K562 (cell line): ENCODE data around the gene RBMY1D.
"Not testable (repeated sequence)": the region's sequence is repeated elsewhere in the genome, so short reads cannot be mapped to it uniquely, and the experiment has no call there.

ENCODE experiments used
- CHD2 ChIP-seq: IDR thresholded peaks from 2 replicates; pipeline ENCODE4 v1.6.1; 2011; ENCODE audit warnings: low read depth, low read length
- ZNF57 ChIP-seq: fragments of 450-650 bp; formaldehyde crosslinking; IDR thresholded peaks from 2 replicates; pipeline ENCODE4 v1.4.0; 2020; ENCODE audit warnings: mild to moderate bottlenecking, moderate library complexity
- TF ChIP-seq, protein P1 (sequence below), 3 experiments: IDR thresholded peaks in 2 of 3; conservative IDR thresholded peaks in 1 of 3; 2 replicates each; pipeline ENCODE4 v1.5.1; 2011 to 2012; ENCODE audit warnings: low read length in 3 of 3, mild to moderate bottlenecking in 3 of 3, control low read depth in 2 of 3, improper control_type of control experiment in 1 of 3, inconsistent platforms in 1 of 3, low read depth in 1 of 3, mixed read lengths in 1 of 3, moderate library complexity in 1 of 3; ENCODE audit not compliant: insufficient read depth in 2 of 3
- TF ChIP-seq, protein P2 (sequence below): sonication (generic); formaldehyde crosslinking; IDR thresholded peaks from 2 replicates; pipeline ENCODE4 v1.8.0; 2022; ENCODE audit warnings: mild to moderate bottlenecking, missing genetic modification reagents
- TF ChIP-seq, protein P3 (sequence below), 2 experiments: fragments of 450-650 bp in 1 of 2; sonication (generic) in 1 of 2; formaldehyde crosslinking in 1 of 2; IDR thresholded peaks in 1 of 2; conservative IDR thresholded peaks in 1 of 2; 2 replicates each; pipeline versions ENCODE4 v1.6.1 to v1.8.1; 2016 to 2023; ENCODE audit warnings: mild to moderate bottlenecking in 2 of 2, moderate library complexity in 2 of 2, inconsistent platforms in 1 of 2, missing genetic modification reagents in 1 of 2
- TF ChIP-seq, protein P4 (sequence below): fragments of 450-650 bp; formaldehyde crosslinking; IDR thresholded peaks from 2 replicates; pipeline ENCODE4 v1.4.0; 2020; ENCODE audit warnings: mild to moderate bottlenecking, moderate library complexity

DNA sequence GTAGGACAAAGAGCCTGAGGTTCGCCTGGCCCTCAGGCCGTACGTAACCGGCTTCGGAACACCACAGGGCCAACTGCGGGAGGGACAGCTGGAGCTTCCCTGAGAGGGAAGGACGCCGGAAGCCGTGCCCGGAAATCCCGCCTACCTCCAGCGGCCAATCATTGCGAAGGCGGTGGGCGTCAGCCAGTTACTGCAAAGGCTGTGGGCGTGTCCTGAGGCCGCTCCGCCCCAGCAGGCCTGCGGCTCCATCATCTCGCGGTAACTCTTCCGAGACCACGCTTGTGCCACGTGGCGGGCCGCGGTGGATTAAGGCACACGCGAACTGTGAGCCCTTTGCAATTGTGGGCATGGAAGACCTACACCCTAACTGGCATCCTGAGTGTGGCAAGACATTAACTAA lies 23.6 kb upstream of the RBMY1D start, which contains the start of gene RBMY1E:
- TF ChIP-seq, protein P1, sequence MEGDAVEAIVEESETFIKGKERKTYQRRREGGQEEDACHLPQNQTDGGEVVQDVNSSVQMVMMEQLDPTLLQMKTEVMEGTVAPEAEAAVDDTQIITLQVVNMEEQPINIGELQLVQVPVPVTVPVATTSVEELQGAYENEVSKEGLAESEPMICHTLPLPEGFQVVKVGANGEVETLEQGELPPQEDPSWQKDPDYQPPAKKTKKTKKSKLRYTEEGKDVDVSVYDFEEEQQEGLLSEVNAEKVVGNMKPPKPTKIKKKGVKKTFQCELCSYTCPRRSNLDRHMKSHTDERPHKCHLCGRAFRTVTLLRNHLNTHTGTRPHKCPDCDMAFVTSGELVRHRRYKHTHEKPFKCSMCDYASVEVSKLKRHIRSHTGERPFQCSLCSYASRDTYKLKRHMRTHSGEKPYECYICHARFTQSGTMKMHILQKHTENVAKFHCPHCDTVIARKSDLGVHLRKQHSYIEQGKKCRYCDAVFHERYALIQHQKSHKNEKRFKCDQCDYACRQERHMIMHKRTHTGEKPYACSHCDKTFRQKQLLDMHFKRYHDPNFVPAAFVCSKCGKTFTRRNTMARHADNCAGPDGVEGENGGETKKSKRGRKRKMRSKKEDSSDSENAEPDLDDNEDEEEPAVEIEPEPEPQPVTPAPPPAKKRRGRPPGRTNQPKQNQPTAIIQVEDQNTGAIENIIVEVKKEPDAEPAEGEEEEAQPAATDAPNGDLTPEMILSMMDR (IDR thresholded peaks at IDR 0.05 in 2 of 3, conservative IDR thresholded peaks at IDR 0.05 in 1 of 3; ENCODE audit: insufficient read depth in 2 of 3, low read depth in 1 of 3, low read length in 3 of 3): not testable (repeated sequence)
- TF ChIP-seq, protein P2, sequence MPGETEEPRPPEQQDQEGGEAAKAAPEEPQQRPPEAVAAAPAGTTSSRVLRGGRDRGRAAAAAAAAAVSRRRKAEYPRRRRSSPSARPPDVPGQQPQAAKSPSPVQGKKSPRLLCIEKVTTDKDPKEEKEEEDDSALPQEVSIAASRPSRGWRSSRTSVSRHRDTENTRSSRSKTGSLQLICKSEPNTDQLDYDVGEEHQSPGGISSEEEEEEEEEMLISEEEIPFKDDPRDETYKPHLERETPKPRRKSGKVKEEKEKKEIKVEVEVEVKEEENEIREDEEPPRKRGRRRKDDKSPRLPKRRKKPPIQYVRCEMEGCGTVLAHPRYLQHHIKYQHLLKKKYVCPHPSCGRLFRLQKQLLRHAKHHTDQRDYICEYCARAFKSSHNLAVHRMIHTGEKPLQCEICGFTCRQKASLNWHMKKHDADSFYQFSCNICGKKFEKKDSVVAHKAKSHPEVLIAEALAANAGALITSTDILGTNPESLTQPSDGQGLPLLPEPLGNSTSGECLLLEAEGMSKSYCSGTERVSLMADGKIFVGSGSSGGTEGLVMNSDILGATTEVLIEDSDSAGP: not testable (repeated sequence)
- not testable (repeated sequence) for TF ChIP-seq ZNF57 (CRISPR knock-in tag); CHD2
- TF ChIP-seq, protein P3, sequence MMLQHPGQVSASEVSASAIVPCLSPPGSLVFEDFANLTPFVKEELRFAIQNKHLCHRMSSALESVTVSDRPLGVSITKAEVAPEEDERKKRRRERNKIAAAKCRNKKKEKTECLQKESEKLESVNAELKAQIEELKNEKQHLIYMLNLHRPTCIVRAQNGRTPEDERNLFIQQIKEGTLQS (IDR thresholded peaks at IDR 0.05): not testable (repeated sequence)
- TF ChIP-seq, protein P3 (CRISPR knock-in tag; conservative IDR thresholded peaks at IDR 0.05): not testable (repeated sequence)
- TF ChIP-seq, protein P4, sequence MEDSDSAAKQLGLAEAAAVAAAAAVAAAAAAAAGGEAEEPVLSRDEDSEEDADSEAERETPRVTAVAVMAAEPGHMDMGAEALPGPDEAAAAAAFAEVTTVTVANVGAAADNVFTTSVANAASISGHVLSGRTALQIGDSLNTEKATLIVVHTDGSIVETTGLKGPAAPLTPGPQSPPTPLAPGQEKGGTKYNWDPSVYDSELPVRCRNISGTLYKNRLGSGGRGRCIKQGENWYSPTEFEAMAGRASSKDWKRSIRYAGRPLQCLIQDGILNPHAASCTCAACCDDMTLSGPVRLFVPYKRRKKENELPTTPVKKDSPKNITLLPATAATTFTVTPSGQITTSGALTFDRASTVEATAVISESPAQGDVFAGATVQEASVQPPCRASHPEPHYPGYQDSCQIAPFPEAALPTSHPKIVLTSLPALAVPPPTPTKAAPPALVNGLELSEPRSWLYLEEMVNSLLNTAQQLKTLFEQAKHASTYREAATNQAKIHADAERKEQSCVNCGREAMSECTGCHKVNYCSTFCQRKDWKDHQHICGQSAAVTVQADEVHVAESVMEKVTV (CRISPR knock-in tag): not testable (repeated sequence)
